ENCODE measurements around the gene TARS1.

Gene TARS1

GRCh38 chr5:33441241-33442177, 744 bp downstream of the TARS1 start:
- DNase-seq: no peak

- DNase-seq: no peak
Measured at GRCh38 chr5:33444542-33444941, 3.8 kb downstream of the TARS1 start.

- DNase-seq: no peak
Measured at GRCh38 chr5:33445798-33446197, 5.0 kb downstream of the TARS1 start.

GRCh38 chr5:33448118-33448517, 7.4 kb downstream of the TARS1 start:
- DNase-seq: no peak

- no peak for DNase-seq
Measured at GRCh38 chr5:33457126-33457525, 16.4 kb downstream of the TARS1 start.

GRCh38 chr5:33457817-33458216, 17.1 kb downstream of the TARS1 start:
- DNase-seq: no peak

GRCh38 chr5:33460210-33460609, 19.4 kb downstream of the TARS1 start:
- DNase-seq: no peak

GRCh38 chr5:33462456-33462855, 21.7 kb downstream of the TARS1 start:
- DNase-seq: no peak

- DNase-seq: no peak
Measured at GRCh38 chr5:33465120-33465519, 24.4 kb downstream of the TARS1 start.

- DNase-seq: no peak
Measured at GRCh38 chr5:33468775-33469435, 28.1 kb downstream of the TARS1 start.

- DNase-seq: no peak
Measured at GRCh38 chr5:33470544-33470943, 29.8 kb downstream of the TARS1 start.

GRCh38 chr5:33472805-33473409, 32.1 kb downstream of the TARS1 start:
- DNase-seq: no peak

- DNase-seq: no peak
Measured at GRCh38 chr5:33474004-33474403, 33.2 kb downstream of the TARS1 start.

- no peak for DNase-seq
Measured at GRCh38 chr5:33474931-33475499, 34.2 kb downstream of the TARS1 start.

- DNase-seq: no peak
Measured at GRCh38 chr5:33475706-33476105, 34.9 kb downstream of the TARS1 start.

- no peak for DNase-seq
Measured at GRCh38 chr5:33476992-33477391, 36.2 kb downstream of the TARS1 start.

GRCh38 chr5:33477816-33478215, 37.1 kb downstream of the TARS1 start:
- no peak for DNase-seq

GRCh38 chr5:33479311-33479710, 38.5 kb downstream of the TARS1 start:
- DNase-seq: no peak

- no peak for DNase-seq
Measured at GRCh38 chr5:33480876-33481275, 40.1 kb downstream of the TARS1 start.

GRCh38 chr5:33482335-33482734, 41.6 kb downstream of the TARS1 start:
- no peak for DNase-seq

GRCh38 chr5:33487236-33487635, 46.5 kb downstream of the TARS1 start:
- no peak for DNase-seq

GRCh38 chr5:33488558-33489355, 48.0 kb downstream of the TARS1 start:
- no peak for DNase-seq

All from right forelimb (tissue), 1 donor.